Esophagus squamous epithelium (tissue), 4 donors: ENCODE measurements around the gene PPIP5K1.

Experiments used
- POLR2A ChIP-seq, 4 donors: fragments of 450-650 bp; IDR thresholded peaks; one replicate each; pipeline ENCODE4 v1.6.1; 2017; ENCODE audit warnings: antibody characterized with exemption in 4 of 4, mild to moderate bottlenecking in 4 of 4, moderate library complexity in 3 of 4
- TF ChIP-seq, protein P1 (sequence below), 6 experiments: fragments of 450-650 bp in 4 of 6; fragments of 200-600 bp in 2 of 6; sonication (generic) in 2 of 6; IDR thresholded peaks; one replicate each; pipeline ENCODE4 v1.5.1; 2016 to 2019; ENCODE audit warnings: antibody characterized with exemption in 6 of 6, mild to moderate bottlenecking in 4 of 6, moderate library complexity in 4 of 6

DNA sequence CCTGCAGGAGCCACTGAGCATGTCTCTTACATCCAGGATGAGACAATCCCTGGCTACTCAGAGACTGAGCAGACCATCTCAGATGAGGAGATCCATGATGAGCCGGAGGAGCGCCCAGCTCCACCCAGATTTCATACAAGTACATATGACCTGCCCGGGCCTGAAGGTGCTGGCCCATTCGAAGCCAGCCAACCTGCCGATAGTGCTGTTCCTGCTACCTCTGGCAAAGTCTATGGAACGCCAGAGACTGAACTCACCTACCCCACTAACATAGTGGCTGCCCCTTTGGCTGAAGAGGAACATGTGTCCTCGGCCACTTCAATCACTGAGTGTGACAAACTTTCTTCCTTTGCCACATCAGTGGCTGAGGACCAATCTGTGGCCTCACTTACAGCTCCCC is 66.4 kb downstream of the PPIP5K1 start:
- TF ChIP-seq, protein P1, sequence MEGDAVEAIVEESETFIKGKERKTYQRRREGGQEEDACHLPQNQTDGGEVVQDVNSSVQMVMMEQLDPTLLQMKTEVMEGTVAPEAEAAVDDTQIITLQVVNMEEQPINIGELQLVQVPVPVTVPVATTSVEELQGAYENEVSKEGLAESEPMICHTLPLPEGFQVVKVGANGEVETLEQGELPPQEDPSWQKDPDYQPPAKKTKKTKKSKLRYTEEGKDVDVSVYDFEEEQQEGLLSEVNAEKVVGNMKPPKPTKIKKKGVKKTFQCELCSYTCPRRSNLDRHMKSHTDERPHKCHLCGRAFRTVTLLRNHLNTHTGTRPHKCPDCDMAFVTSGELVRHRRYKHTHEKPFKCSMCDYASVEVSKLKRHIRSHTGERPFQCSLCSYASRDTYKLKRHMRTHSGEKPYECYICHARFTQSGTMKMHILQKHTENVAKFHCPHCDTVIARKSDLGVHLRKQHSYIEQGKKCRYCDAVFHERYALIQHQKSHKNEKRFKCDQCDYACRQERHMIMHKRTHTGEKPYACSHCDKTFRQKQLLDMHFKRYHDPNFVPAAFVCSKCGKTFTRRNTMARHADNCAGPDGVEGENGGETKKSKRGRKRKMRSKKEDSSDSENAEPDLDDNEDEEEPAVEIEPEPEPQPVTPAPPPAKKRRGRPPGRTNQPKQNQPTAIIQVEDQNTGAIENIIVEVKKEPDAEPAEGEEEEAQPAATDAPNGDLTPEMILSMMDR (IDR thresholded peaks at IDR 0.05) = no peak
- TF ChIP-seq POLR2A (IDR thresholded peaks at IDR 0.05) = no peak
